GM23338 (cell line): ENCODE measurements around the gene STRN4.

ENCODE experiments used
- CREB1 ChIP-seq: fragments of 250-450 bp; sonication (Bioruptor Pico); IDR thresholded peaks from 2 replicates; pipeline ENCODE4 v1.5.0; 2020; ENCODE audit warnings: low read depth, mild to moderate bottlenecking, moderate library complexity
- CTCF ChIP-seq, 2 experiments: fragments of 200-600 bp in 1 of 2; sonication (generic) in 1 of 2; conservative IDR thresholded peaks; 2 replicates each; pipeline versions ENCODE4 v1.5.1 to v1.6.1; 2016 to 2017; ENCODE audit warnings: antibody characterized with exemption in 2 of 2, low read depth in 2 of 2, mild to moderate bottlenecking in 2 of 2, moderate library complexity in 1 of 2
- EZH2 ChIP-seq: fragments of 200-600 bp; sonication (generic); IDR thresholded peaks from one replicate; pipeline ENCODE4 v1.8.0; 2017; ENCODE audit warnings: antibody characterized with exemption, mild to moderate bottlenecking, low read depth; ENCODE audit not compliant: unreplicated experiment
- EZH2phosphoT487 ChIP-seq: fragments of 200-600 bp; sonication (generic); IDR thresholded peaks from one replicate; pipeline ENCODE4 v1.8.1; 2018; ENCODE audit warnings: antibody characterized with exemption; ENCODE audit not compliant: unreplicated experiment
- JUNB ChIP-seq: IDR thresholded peaks from one replicate; pipeline ENCODE4 v1.6.1; 2016; ENCODE audit warnings: antibody characterized with exemption; ENCODE audit not compliant: unreplicated experiment
- NANOG ChIP-seq: IDR thresholded peaks from 2 replicates; pipeline ENCODE4 v1.6.1; 2016; ENCODE audit warnings: antibody characterized with exemption, borderline replicate concordance
- POLR2AphosphoS5 ChIP-seq: IDR thresholded peaks from 2 replicates; pipeline ENCODE4 v1.6.1; 2016; ENCODE audit warnings: antibody characterized with exemption, low read depth
- REST ChIP-seq: IDR thresholded peaks from one replicate; pipeline ENCODE4 v1.6.1; 2018; ENCODE audit warnings: antibody characterized with exemption; ENCODE audit not compliant: unreplicated experiment
- ZNF114 ChIP-seq: fragments of 250-450 bp; sonication (Bioruptor Pico); IDR thresholded peaks from 2 replicates; pipeline ENCODE4 v1.5.0; 2020; ENCODE audit warnings: mild to moderate bottlenecking, moderate library complexity
- ZNF331 ChIP-seq: fragments of 250-450 bp; sonication (Bioruptor Pico); IDR thresholded peaks from 2 replicates; pipeline ENCODE4 v1.5.0; 2020; ENCODE audit warnings: low read depth, mild to moderate bottlenecking, moderate library complexity
- ZNF462 ChIP-seq: fragments of 250-450 bp; sonication (Bioruptor Pico); IDR thresholded peaks from 2 replicates; pipeline ENCODE4 v1.5.0; 2020; ENCODE audit warnings: mild to moderate bottlenecking, moderate library complexity

- TF ChIP-seq POLR2AphosphoS5, result no peak
- no peak for TF ChIP-seq EZH2
- no peak for TF ChIP-seq CTCF (conservative IDR thresholded peaks at IDR 0.05; ENCODE audit: low read depth in 2 of 2)
- TF ChIP-seq REST, result no peak
- TF ChIP-seq JUNB, result no peak
- no peak for TF ChIP-seq ZNF331 (CRISPR knock-in tag)
- no peak for TF ChIP-seq EZH2phosphoT487
- TF ChIP-seq CREB1 (CRISPR knock-in tag), result no peak
- TF ChIP-seq NANOG, result no peak
- TF ChIP-seq ZNF462 (CRISPR knock-in tag), result no peak
- TF ChIP-seq ZNF114 (CRISPR knock-in tag), result no peak
These were observed 18.0 kb downstream of the STRN4 start for GRCh38 chr19:46728208-46728607.
